Left ventricle myocardium inferior (tissue), 1 donor: ENCODE measurements around the gene LRRN3. TPM values are rescaled to one million over a fixed set of nuclear protein-coding genes. Genes with fewer than 3 reads are reported as not detected.

Experiments
- DNase-seq: peaks from one replicate; pipeline ENCODE4 v3.0.0-alpha.2; 2020
- H3K27ac ChIP-seq: fragments of 200-600 bp; replicated peaks from 2 replicates; pipeline ENCODE4 v1.8.0; 2021
- H3K27me3 ChIP-seq: fragments of 200-600 bp; 2 replicates; pipeline ENCODE4 v1.8.0; 2021; ENCODE audit warnings: low read depth
- H3K36me3 ChIP-seq: fragments of 200-600 bp; 2 replicates; pipeline ENCODE4 v1.8.0; 2021
- H3K4me1 ChIP-seq: fragments of 200-600 bp; 2 replicates; pipeline ENCODE4 v1.8.0; 2021
- H3K4me3 ChIP-seq: fragments of 200-600 bp; 2 replicates; pipeline ENCODE4 v1.8.0; 2021; ENCODE audit warnings: mild to moderate bottlenecking, moderate library complexity
- H3K9me3 ChIP-seq: fragments of 200-600 bp; replicated peaks from 2 replicates; pipeline ENCODE4 v1.8.0; 2021
- CTCF ChIP-seq: fragments of 200-600 bp; IDR thresholded peaks from 2 replicates; pipeline ENCODE4 v1.8.0; 2021; ENCODE audit warnings: antibody characterized with exemption, mild to moderate bottlenecking, borderline replicate concordance
- intact Hi-C: fragments of 100-400 bp; cut with micrococcal nuclease; formaldehyde crosslinking; loops from one replicate; pipeline ENCODE4 v1.11.0; 2022
- total RNA-seq: library from RNA; stranded (reverse); fragmentation: NEBNext Ultra II Directional; extraction: Animal tissue kit (Norgen Biotek cat#: 25700); gene quantifications from one replicate; pipeline ENCODE4 v1.2.1, GENCODE V29; 2021
- donor health status: DM: no; HTN: yes; CAD: no; lungs with severe emphysema.

LRRN3 gene
- total RNA-seq, 1 donor from 2014 or later: 7.4 TPM

- no peak overlapping the region for H3K4me3 ChIP-seq
- no peaks in the 10 kb centered on the region for H3K9me3 ChIP-seq
- intact Hi-C loops: no loop called here
- DNase-seq: no peak
- H3K27ac ChIP-seq: peak overlapping the region; percentile 52
- no peak for TF ChIP-seq CTCF
- H3K4me1 ChIP-seq: peaks cover 21% of the 10 kb centered on the region
- no peaks in the 10 kb centered on the region for H3K36me3 ChIP-seq
- no peaks in the 10 kb centered on the region for H3K27me3 ChIP-seq
Observed at GRCh38 chr7:111137296-111138192, 46.6 kb downstream of the LRRN3 start.

- no peaks in the 10 kb centered on the region for H3K27me3 ChIP-seq
- TF ChIP-seq CTCF: no peak
- no peaks in the 10 kb centered on the region for H3K36me3 ChIP-seq
- H3K4me1 ChIP-seq: peaks cover 21% of the 10 kb centered on the region
- intact Hi-C loops: no loop called here
- H3K27ac ChIP-seq: peak overlapping the region; percentile 52
- no peaks in the 10 kb centered on the region for H3K9me3 ChIP-seq
- H3K4me3 ChIP-seq: no peak overlapping the region
- DNase-seq: peak; percentile 24
Observed at GRCh38 chr7:111138193-111138569, 47.3 kb downstream of the LRRN3 start.

GRCh38 chr7:111138586-111138985, 47.7 kb downstream of the LRRN3 start:
- no peaks in the 10 kb centered on the region for H3K9me3 ChIP-seq
- intact Hi-C loops: no loop called here
- no peak overlapping the region for H3K4me3 ChIP-seq
- TF ChIP-seq CTCF: no peak
- peaks cover 21% of the 10 kb centered on the region for H3K4me1 ChIP-seq
- no peaks in the 10 kb centered on the region for H3K36me3 ChIP-seq
- H3K27me3 ChIP-seq: no peaks in the 10 kb centered on the region
- DNase-seq: no peak
- peak overlapping the region; percentile 52 for H3K27ac ChIP-seq

- H3K27me3 ChIP-seq: no peaks in the 10 kb centered on the region
- no peak overlapping the region for H3K4me3 ChIP-seq
- no peak for TF ChIP-seq CTCF
- H3K27ac ChIP-seq: no peak overlapping the region
- intact Hi-C loops: no loop called here
- no peaks in the 10 kb centered on the region for H3K36me3 ChIP-seq
- peaks cover 21% of the 10 kb centered on the region for H3K4me1 ChIP-seq
- DNase-seq: no peak
- H3K9me3 ChIP-seq: no peaks in the 10 kb centered on the region
Observed at GRCh38 chr7:111140091-111140865, 49.4 kb downstream of the LRRN3 start.

- Histone ChIP-seq H3K27me3 (no peaks in the 10 kb centered on the region), H3K4me1 (no peaks in the 10 kb centered on the region), H3K4me3 (no peak overlapping the region), H3K9me3 (no peaks in the 10 kb centered on the region), H3K36me3 (no peaks in the 10 kb centered on the region), H3K27ac (no peak overlapping the region)
- no peak for DNase-seq
- TF ChIP-seq CTCF: no peak
- intact Hi-C loops: no loop called here
Observed at GRCh38 chr7:111145472-111145871, 54.5 kb downstream of the LRRN3 start.
